Activated T-helper 2 cell treated with anti-CD3 and anti-CD28 coated beads, Interferon-gamma antibody, Interleukin-2, Interleukin-4, amounts not matched to agents 10 μg/mL and 5 μg/mL and 100 μg/mL, durations not matched to agents 14 hours and 24 hours and 36 hours (primary cell): Measurements from ENCODE around the gene ZNF366. TPM values are rescaled to one million over a fixed set of nuclear protein-coding genes. Genes with fewer than 3 reads are reported as not detected.
"Not testable (repeated sequence)": the region's sequence is repeated elsewhere in the genome, so short reads cannot be mapped to it uniquely, and the experiment has no call there.

Experiments
- DNase-seq: peaks from one replicate; pipeline ENCODE4 v3.0.0; 2021; ENCODE audit warnings: low spot score
- H3K27ac Mint-ChIP-seq: one replicate; pipeline ENCODE4 v1.8.0; 2021; ENCODE audit warnings: mixed read lengths
- H3K27me3 Mint-ChIP-seq: one replicate; pipeline ENCODE4 v1.8.0; 2021; ENCODE audit warnings: low read depth, mixed read lengths
- H3K36me3 Mint-ChIP-seq: one replicate; pipeline ENCODE4 v1.8.0; 2021; ENCODE audit warnings: low read depth, mixed read lengths
- H3K4me1 Mint-ChIP-seq: one replicate; pipeline ENCODE4 v1.8.0; 2021; ENCODE audit warnings: low read depth, mixed read lengths
- H3K4me3 Mint-ChIP-seq: one replicate; pipeline ENCODE4 v1.8.0; 2021; ENCODE audit warnings: low read depth, mild to moderate bottlenecking, moderate library complexity, mixed read lengths
- H3K9me3 Mint-ChIP-seq: one replicate; pipeline ENCODE4 v1.8.0; 2021; ENCODE audit warnings: mixed read lengths
- intact Hi-C: fragments of 100-400 bp; cut with micrococcal nuclease; formaldehyde crosslinking; loops from one replicate; pipeline ENCODE4 v1.15.1; 2023
- total RNA-seq: library from RNA; stranded (reverse); gene quantifications from 2 replicates; pipeline ENCODE4 v1.2.3, GENCODE V29; 2022

Gene ZNF366
- total RNA-seq, 1 donor from 2014 or later, result not detected

GRCh38 chr5:72415616-72416325 lies 91.4 kb downstream of the ZNF366 start:
- H3K36me3 Mint-ChIP-seq, result no peaks in the 10 kb centered on the region
- no peaks in the 10 kb centered on the region for H3K4me1 Mint-ChIP-seq
- H3K27me3 Mint-ChIP-seq, result peaks cover 7% of the 10 kb centered on the region
- no peak for DNase-seq
- no peaks in the 10 kb centered on the region for H3K9me3 Mint-ChIP-seq
- intact Hi-C loops, result no loop called here
- no peak overlapping the region for H3K27ac Mint-ChIP-seq
- H3K4me3 Mint-ChIP-seq, result no peak overlapping the region

GRCh38 chr5:72412283-72413055 lies 94.7 kb downstream of the ZNF366 start:
- no peak for DNase-seq
- intact Hi-C loops, result no loop called here
- no peaks in the 10 kb centered on the region for H3K4me1 Mint-ChIP-seq

GRCh38 chr5:72410688-72411295 lies 96.4 kb downstream of the ZNF366 start:
- DNase-seq, result no peak
- no peaks in the 10 kb centered on the region for H3K4me1 Mint-ChIP-seq

More at GRCh38 chr5:72412283-72413055, 94.7 kb downstream of the ZNF366 start:
- no peak overlapping the region for H3K27ac Mint-ChIP-seq
- no peaks in the 10 kb centered on the region for H3K9me3 Mint-ChIP-seq
- H3K4me3 Mint-ChIP-seq, result no peak overlapping the region
- peaks cover 9% of the 10 kb centered on the region for H3K27me3 Mint-ChIP-seq
- no peaks in the 10 kb centered on the region for H3K36me3 Mint-ChIP-seq

DNA sequence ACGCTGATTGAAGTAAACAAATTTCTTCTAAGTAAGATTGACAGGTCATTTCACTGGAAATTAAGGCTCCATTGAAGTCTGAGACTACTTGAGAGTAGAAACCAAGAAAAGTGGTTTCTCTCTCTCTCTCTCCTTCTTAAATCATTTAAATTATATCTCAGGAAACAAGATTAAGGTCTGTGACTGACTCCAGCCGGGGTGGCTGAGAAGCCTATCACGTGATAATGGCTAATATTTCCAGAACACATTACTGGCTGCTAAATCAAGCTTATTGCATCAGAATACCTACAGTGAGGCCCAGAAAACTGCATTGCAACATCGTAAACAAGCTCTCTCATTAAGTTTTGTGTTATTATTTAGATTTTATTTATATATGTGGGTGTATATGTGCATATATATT lies 98.6 kb downstream of the ZNF366 start:
- H3K9me3 Mint-ChIP-seq, result no peaks in the 10 kb centered on the region
- intact Hi-C loops, result no loop called here
- DNase-seq, result no peak
- no peak overlapping the region for H3K27ac Mint-ChIP-seq
- no peaks in the 10 kb centered on the region for H3K36me3 Mint-ChIP-seq
- no peak overlapping the region for H3K4me3 Mint-ChIP-seq
- no peaks in the 10 kb centered on the region for H3K4me1 Mint-ChIP-seq
- peaks cover 11% of the 10 kb centered on the region for H3K27me3 Mint-ChIP-seq

More at GRCh38 chr5:72410688-72411295, 96.4 kb downstream of the ZNF366 start:
- intact Hi-C loops, result no loop called here
- Mint-ChIP-seq H3K36me3 (no peaks in the 10 kb centered on the region), H3K27ac (no peak overlapping the region), H3K4me3 (no peak overlapping the region), H3K9me3 (no peaks in the 10 kb centered on the region), H3K27me3 (peaks cover 12% of the 10 kb centered on the region)

DNA sequence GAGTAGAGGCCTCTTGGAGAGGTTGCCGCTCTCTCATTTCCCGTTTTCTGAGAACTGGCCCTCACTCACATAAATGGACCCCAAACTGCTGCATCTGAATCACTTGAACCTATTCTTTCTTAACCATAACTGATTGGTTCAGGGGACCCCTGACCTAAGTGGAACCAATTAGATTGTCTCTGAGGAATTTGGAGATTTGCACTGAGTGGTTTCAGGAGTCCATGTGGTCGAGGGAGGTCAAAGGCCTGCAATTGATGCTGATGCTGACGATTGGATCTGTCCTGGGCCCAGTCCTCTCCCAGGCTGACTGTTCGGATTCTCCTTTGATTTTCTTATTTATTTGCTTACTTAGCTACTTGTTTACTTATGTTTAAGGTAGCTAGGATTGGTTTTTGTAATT lies 99.1 kb downstream of the ZNF366 start:
- Mint-ChIP-seq H3K27me3 (peaks cover 11% of the 10 kb centered on the region), H3K4me3 (no peak overlapping the region), H3K9me3 (no peaks in the 10 kb centered on the region), H3K27ac (no peak overlapping the region), H3K36me3 (no peaks in the 10 kb centered on the region), H3K4me1 (no peaks in the 10 kb centered on the region)
- DNase-seq, result no peak
- intact Hi-C loops, result no loop called here

DNA sequence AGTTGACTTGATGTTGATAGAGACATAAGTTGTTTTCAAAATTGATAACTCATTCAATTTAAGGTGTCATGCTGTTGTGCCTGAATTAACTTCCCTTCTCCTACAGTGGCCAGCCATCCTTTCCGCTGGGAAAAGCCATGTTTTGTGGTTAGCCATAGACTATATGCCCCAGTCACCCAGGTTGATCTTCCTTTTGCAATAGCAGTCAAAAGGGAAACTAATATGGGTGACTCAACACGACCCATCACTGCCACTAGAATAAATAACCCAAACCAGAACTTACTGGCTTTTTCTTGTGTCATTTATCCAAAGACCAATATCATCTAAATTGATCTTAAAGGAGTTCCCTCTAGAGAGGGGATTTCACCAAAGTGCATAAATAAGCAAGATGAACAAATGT lies 99.7 kb downstream of the ZNF366 start:
- H3K27me3 Mint-ChIP-seq, result peaks cover 11% of the 10 kb centered on the region
- H3K4me1 Mint-ChIP-seq, result no peaks in the 10 kb centered on the region
- H3K36me3 Mint-ChIP-seq, result no peaks in the 10 kb centered on the region
- intact Hi-C loops, result no loop called here
- no peaks in the 10 kb centered on the region for H3K9me3 Mint-ChIP-seq
- no peak overlapping the region for H3K4me3 Mint-ChIP-seq
- no peak for DNase-seq
- H3K27ac Mint-ChIP-seq, result no peak overlapping the region

- no peaks in the 10 kb centered on the region for H3K4me1 Mint-ChIP-seq
- H3K36me3 Mint-ChIP-seq, result no peaks in the 10 kb centered on the region
- H3K27ac Mint-ChIP-seq, result no peak overlapping the region
- intact Hi-C loops, result no loop called here
- H3K27me3 Mint-ChIP-seq, result peaks cover 11% of the 10 kb centered on the region
- no peak overlapping the region for H3K4me3 Mint-ChIP-seq
- no peak for DNase-seq
- H3K9me3 Mint-ChIP-seq, result peaks cover 3% of the 10 kb centered on the region
Observed at GRCh38 chr5:72407078-72407477, 100.1 kb downstream of the ZNF366 start.

GRCh38 chr5:72404771-72405170 lies 102.4 kb downstream of the ZNF366 start:
- DNase-seq, H3K4me3 Mint-ChIP-seq, H3K27me3 Mint-ChIP-seq, H3K36me3 Mint-ChIP-seq, H3K27ac Mint-ChIP-seq, H3K4me1 Mint-ChIP-seq, intact Hi-C loops: not testable (repeated sequence)
- H3K9me3 Mint-ChIP-seq, result peaks cover 21% of the 10 kb centered on the region

DNA sequence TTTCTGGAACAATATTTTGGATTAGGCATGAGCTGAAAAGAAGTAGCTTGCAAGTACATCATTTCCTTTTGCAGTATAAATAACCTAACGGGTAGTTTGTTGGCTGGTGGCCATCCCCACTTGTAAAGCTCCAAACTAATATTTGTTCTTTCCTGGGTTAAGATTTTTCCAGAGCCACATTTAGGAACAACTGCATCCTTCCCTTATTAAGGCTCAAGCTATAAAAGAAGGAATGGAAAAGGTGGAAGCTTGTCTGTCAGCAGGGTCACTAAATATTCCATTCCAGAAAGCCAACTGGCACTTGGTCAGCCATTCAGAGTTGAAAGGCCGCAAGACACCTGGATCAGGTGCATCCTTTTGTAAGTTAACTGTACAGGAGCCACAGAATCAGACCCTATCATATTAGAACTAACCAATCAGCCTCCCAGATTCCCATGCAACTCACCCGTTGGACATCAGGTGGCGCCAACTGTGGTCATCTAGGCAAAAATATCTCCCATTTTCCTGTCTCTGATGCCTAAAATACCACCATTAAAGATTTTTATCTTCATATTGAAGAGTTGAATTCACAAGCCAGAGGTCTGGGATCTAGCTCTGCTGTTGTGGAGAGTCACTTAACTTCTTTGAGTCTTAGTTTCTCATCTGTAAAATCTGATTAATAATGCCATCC lies 104.1 kb downstream of the ZNF366 start:
- intact Hi-C loops, result no loop called here
- Mint-ChIP-seq H3K36me3 (no peaks in the 10 kb centered on the region), H3K4me1 (no peaks in the 10 kb centered on the region), H3K9me3 (peaks cover 21% of the 10 kb centered on the region), H3K4me3 (no peak overlapping the region), H3K27me3 (peaks cover 12% of the 10 kb centered on the region), H3K27ac (no peak overlapping the region)
- DNase-seq, result no peak

GRCh38 chr5:72402381-72402890 lies 104.8 kb downstream of the ZNF366 start:
- H3K27me3 Mint-ChIP-seq, result peaks cover 15% of the 10 kb centered on the region
- H3K27ac Mint-ChIP-seq, result no peak overlapping the region

DNA sequence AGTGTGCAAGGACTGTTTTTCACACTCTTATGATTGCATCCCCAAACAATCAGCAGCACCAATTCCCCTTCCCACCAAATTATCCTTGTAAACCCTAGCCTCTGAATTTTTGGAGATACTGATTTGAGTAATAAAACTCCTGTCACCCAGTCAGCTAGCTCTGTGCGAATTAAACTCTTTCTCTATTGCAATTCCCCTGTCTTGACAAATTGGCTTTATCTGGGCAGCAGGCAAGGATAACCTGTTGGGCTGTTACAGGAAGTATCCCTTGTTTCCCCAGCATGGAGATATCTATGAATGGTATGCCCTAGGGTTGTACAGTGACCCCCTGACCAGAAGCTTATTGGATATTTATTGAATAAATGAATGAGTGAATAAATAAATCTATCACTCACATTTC lies 106.3 kb downstream of the ZNF366 start:
- Mint-ChIP-seq H3K36me3 (no peaks in the 10 kb centered on the region), H3K4me1 (no peaks in the 10 kb centered on the region), H3K27ac (no peak overlapping the region), H3K27me3 (peaks cover 16% of the 10 kb centered on the region), H3K9me3 (peaks cover 21% of the 10 kb centered on the region), H3K4me3 (no peak overlapping the region)
- intact Hi-C loops, result no loop called here
- DNase-seq, result no peak

More at GRCh38 chr5:72402381-72402890, 104.8 kb downstream of the ZNF366 start:
- Mint-ChIP-seq H3K36me3 (no peaks in the 10 kb centered on the region), H3K9me3 (peaks cover 21% of the 10 kb centered on the region), H3K4me1 (no peaks in the 10 kb centered on the region), H3K4me3 (no peak overlapping the region)
- DNase-seq, result no peak
- intact Hi-C loops, result no loop called here

DNA sequence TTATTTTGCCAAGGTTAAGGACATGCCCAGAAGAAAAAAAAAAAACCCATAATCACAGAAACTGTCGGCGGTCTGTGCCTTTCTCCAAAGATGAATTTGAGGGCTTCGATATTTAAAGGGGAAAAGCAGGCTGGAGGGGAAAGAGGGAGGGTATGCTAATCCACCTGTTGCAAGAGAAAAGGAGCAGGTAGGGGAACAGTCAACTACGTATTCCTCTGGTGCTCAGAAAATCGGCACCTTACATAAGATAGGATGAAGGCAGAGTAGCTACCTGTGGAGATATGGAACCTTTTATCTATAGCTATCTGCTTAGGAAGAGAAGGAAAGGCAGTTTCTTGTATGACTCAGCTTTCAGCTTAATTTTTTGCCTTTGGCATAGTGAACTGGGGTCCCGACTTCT lies 109.4 kb downstream of the ZNF366 start:
- intact Hi-C loops, result loop anchor here (10.0 kb wide), 1 partner anchor 127 kb away; no protein-coding TSS in a partner anchor
- DNase-seq, result no peak
- no peaks in the 10 kb centered on the region for H3K4me1 Mint-ChIP-seq
- H3K9me3 Mint-ChIP-seq, result peaks cover 21% of the 10 kb centered on the region
- H3K27me3 Mint-ChIP-seq, result peaks cover 26% of the 10 kb centered on the region
- H3K36me3 Mint-ChIP-seq, result no peaks in the 10 kb centered on the region
- no peak overlapping the region for H3K4me3 Mint-ChIP-seq
- no peak overlapping the region for H3K27ac Mint-ChIP-seq
